GM12874 (cell line): ENCODE measurements around the gene ANKAR.

Source experiments
- TF ChIP-seq, protein P1 (sequence below): IDR thresholded peaks from 2 replicates; pipeline ENCODE4 v1.5.1; 2011; ENCODE audit warnings: low read depth, mild to moderate bottlenecking, control low read depth, low read length, moderate library complexity; ENCODE audit not compliant: insufficient read depth

ANKAR gene

DNA sequence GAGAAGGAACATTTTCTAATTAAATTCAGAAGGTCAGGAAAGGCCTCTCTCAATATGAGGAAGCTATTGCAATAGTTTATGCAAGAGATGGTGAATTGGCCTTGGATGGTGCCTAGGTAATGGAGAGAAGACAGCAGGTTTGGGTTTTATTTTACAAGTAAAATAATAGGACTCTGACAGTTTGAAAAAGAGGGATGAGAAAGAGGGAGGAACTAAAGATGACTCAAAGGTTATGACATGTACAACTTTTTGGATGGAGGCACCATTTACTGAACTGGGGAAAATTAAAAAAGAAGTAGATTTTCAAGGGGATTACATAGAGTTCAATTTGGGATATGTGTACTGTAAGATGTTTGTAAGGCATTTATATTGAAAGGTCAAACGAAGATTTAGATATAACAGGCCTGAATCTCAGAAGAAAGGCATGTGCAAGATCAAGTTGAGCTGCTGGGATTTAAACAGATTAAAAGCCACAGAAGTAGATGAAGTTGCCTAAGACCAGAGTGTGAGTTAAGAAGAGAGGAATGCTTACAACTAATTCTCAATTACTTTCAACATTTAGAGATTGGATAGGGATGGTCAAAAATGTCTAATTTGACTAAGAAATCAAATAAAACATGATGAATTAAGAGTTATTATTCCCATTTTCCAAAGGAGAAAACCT is 25.5 kb upstream of the ANKAR start:
- TF ChIP-seq, protein P1, sequence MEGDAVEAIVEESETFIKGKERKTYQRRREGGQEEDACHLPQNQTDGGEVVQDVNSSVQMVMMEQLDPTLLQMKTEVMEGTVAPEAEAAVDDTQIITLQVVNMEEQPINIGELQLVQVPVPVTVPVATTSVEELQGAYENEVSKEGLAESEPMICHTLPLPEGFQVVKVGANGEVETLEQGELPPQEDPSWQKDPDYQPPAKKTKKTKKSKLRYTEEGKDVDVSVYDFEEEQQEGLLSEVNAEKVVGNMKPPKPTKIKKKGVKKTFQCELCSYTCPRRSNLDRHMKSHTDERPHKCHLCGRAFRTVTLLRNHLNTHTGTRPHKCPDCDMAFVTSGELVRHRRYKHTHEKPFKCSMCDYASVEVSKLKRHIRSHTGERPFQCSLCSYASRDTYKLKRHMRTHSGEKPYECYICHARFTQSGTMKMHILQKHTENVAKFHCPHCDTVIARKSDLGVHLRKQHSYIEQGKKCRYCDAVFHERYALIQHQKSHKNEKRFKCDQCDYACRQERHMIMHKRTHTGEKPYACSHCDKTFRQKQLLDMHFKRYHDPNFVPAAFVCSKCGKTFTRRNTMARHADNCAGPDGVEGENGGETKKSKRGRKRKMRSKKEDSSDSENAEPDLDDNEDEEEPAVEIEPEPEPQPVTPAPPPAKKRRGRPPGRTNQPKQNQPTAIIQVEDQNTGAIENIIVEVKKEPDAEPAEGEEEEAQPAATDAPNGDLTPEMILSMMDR: no peak

DNA sequence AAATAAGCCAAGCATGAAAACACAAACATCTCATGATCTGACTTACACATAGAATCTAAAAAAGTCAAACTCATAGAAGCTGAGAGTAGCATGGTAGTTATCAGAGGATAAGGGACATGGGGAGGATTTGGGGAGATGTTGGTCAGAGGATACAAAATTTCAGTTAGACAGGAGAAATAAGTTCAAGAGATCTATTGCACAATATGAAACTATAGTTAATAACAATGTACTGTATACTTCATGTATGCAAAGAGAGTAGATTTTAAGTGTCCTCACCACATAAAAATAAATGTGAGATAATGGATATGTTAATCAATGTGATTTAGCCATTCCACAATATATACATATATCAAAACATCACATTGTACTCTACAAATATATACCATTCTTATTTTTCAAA is 23.2 kb upstream of the ANKAR start:
- TF ChIP-seq, protein P1: no peak

DNA sequence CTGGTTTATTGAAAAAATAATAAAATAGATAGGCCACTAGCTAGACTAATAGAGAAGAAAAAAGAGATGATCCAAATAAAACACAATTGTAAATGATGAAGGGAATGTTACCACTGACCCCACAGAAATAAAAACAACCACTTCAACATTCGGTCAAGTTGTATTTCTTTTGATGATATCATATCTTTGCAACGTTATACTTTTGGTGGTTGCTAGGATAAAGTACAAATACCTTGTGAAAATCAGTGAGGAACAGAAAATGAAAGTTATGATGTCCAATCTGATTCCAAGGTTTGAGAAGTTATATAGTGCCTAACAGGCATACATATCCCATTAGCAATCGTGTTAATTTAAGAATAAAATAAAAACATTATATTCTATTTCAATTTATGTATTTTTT is 19.8 kb upstream of the ANKAR start:
- TF ChIP-seq, protein P1: no peak

GRCh38 chr2:189657867-189658266 is 16.6 kb upstream of the ANKAR start:
- TF ChIP-seq, protein P1: no peak

- TF ChIP-seq, protein P1: no peak
Observed at GRCh38 chr2:189658306-189659212, 15.9 kb upstream of the ANKAR start.

DNA sequence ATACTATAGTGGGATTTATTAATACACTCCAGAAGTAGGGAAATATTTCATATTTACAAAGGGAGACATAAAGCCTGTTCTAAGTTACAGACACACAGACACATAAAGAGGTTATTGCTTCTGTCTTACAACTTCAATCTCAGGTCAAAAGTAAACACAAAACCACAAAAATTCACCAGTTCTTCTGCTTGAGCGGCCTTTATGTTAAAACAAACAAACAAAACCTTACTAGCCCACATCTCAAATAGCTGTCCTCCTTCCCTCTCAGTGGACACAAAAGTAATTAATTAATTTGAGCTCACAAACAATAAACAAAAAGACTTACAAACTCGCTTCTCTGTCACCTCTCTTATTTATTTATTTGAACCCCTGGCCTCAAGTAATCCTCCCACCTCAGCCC is 14.7 kb upstream of the ANKAR start:
- TF ChIP-seq, protein P1: no peak

DNA sequence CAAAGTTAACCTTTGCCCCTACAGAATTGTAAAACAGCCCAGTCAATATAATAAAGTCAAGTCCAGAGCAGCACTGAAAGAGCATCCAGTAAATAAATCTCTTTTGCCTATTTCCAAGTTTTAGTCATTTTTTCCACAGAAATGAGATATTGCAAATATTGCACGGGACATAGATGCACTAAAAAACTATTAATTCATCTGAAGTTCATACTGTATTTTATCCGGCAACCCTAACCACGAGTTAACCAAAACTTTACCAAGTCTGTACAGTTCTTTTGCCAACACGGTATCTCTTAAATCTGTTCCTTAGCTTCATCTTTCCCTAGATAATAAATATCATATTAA is 13.7 kb upstream of the ANKAR start:
- TF ChIP-seq, protein P1: no peak
